Superior temporal gyrus (tissue), 1 donor: ENCODE measurements around the gene TECTA.
"Not testable (repeated sequence)": the region's sequence is repeated elsewhere in the genome, so short reads cannot be mapped to it uniquely, and the experiment has no call there.

Source experiments
- DNase-seq: peaks from one replicate; pipeline ENCODE4 v3.0.0-alpha.2; 2016; ENCODE audit errors: extremely low spot score

Gene TECTA

DNA sequence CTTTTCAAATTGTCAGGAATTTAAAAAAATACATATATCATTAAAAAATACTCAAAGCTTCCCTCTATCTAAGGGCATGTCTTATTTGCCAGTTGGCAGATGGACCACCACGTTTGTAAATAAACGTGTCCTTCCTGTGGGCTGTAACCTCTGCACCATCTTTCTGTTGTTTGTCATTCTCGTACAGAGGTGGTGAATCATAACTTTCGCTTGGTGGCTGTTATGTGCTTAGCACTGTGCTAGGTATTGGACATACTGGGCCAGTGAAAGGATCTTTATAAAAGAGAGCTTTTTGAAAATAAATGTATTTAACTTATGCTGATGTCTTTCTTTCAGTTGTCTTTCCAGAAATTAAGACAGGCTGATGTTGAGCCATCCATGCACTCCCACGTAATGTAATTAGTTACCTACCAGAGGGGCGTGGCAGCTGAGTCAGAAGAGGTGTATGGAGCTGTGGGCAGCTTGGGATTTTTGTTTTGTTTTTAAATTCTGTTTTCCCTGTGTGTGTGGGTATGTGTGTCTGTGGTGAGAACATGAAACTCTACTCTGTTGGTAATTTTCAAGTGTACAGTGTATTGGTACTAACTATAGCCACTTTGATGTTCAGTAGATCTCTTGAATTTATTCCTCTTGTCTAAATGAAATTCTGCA, 62.7 kb downstream of the TECTA start:
- DNase-seq = no peak

DNA sequence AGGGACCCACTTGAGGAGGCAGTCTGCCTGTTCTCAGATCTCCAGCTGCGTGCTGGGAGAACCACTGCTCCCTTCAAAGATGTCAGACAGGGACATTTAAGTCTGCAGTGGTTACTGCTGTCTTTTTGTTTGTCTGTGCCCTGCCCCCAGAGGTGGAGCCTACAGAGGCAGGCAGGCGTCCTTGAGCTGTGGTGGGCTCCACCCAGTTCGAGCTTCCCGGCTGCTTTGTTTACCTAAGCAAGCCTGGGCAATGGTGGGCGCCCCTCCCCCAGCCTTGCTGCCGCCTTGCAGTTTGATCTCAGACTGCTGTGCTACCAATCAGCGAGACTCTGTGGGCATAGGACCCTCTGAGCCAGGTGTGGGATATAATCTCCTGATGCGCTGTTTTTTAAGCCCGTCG, 76.6 kb downstream of the TECTA start:
- not testable (repeated sequence) for DNase-seq

DNA sequence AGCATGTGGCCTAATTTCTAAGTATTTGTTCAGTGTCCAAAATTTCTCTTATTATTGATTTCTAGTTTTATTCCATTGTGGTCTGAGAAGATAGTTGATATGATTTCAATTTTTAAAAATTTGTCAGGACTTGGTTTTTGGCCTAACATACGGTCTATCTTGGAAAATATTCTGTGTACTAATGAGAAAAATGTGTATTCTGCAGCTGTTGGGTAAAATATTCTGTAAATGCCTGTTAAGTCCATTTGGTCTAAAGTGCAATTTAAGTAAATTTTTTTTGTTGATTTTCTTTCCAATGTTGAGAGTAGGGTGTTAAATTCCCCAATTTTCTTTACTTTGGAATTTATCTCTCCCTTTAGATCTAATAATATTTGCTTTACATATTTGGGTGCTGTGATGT, 78.3 kb downstream of the TECTA start:
- DNase-seq = no peak

DNA sequence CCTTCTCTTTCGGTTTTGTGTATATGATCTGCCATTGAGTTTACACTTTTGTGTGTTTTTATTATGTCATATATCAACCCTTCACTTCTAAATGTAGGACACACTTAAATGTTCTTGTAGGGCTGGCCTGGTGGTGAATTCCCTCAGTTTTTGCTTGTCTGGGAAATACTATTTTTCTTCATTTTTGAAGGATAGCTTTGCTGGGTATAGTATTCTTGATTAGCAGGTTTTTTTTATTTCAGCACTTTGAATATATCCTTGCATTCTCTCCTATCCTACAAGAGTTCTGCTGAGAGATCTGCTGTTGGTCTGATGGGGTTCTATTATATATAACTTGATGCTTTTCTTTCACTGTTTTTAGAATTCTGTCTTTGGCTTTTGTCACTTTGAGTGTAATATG, 79.1 kb downstream of the TECTA start:
- no peak for DNase-seq

DNA sequence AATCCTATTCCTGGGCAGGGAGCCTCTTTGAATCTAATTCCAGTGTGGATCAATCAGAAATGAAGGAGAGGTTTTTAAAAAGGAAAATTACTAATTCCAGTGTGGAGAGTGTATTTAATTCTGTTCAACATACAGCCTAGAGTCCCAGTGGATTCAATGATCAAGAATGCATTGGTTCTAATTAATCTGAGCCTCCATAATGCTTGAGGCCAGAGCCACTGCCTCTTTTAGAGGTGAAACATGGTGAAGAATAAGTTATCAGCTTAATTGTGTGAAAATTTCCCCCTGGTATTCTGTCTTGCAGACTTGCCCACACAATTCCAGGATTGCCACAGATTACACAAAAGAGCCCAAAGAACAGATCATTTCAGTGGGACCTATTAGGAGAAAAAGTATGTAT, 87.7 kb downstream of the TECTA start:
- DNase-seq = no peak

DNA sequence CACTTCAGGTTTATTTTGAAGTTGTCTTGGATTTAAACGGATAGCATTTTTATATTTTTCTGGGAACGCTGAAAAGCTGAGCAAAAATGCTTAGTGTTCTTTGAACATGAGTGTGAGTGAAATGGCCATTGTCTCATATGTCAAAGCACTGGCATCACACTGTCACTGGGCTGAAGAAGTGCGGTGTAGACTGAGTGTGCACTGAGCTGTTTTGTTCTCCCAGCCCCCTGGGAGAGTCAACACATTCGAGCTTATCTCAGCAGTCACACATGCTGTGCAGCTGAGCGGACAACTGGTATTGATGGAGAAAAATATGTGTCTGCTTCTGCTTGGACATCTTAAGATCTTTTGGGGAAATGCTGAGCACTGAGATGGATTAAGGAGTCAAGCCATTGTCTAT, 90.8 kb downstream of the TECTA start:
- DNase-seq = no peak

DNA sequence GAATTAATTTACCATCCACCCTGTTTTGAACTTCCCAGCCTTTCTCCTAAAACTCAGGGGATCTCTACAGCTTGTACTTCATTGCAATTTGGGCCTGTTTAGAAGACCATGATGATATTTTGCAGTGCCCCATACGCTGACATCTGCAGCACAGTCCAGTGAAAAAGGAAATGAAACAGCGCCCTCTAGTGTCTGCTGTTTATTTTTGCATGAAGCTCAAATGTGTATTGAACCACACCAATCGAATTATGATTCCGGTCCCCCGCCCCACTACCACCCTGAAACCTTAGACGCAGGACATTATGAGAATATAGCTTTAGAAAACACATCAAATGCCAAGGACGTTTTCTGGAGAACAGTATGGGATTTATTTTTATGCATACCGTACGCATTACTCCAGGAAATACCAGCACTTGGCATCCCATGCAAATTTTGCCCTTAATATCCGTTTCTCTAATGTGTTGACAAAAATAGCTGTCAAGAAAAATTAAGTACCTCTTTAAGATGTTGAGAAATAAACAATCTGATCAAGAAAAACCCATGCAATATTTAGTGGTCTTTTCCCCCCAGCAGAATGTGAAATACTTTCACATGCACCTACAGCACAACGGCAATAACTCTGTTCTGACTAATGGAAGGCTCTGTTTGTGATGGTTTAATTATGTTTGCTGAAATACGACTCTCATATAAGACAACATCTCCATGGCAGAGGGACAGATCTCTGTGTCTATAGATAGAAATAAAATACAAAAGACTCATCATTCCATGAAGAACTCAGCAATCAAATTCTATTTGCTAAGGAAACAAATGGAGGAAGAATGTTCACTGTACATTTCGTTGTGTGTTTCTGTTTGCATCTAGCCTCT, 93.9 kb downstream of the TECTA start:
- DNase-seq = peak; percentile 93

DNA sequence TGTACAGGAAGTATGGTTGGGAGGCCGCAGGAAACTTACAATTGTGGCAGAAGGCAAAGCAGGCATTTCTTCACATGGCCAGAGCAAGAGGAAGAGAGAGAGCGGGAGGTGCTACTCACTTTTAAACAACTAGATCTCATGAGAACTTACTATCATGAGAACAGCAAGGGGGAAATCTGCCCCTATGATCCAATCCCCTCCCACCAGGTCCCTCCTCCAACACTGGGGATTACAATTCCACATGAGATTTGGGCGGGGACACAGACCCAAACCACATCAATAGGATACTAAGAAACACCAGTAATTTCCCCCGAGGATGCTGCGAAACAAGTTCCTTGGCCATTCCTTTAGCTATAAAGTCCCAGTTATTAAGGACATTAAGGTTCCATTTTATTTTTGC, 97.4 kb downstream of the TECTA start:
- no peak for DNase-seq

DNA sequence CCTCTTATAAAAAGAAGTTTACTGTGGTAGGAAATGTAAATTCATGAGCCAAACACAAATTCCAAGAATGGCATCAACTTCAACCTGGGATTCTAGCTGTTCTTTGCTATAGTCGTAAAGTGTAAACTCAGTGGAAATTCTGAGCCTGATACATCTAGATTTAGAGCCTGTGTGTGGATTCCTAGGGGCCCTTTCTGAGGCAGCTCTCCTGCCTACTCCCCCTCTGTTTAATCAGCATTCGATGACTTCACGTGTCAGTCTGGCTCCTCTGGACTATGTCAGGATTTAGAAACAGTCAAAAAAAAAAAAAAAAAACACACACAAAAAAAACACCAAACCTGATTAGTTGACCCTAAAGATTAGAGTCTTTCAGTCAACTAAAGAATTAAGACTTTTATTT, 98.5 kb downstream of the TECTA start:
- DNase-seq = no peak

DNA sequence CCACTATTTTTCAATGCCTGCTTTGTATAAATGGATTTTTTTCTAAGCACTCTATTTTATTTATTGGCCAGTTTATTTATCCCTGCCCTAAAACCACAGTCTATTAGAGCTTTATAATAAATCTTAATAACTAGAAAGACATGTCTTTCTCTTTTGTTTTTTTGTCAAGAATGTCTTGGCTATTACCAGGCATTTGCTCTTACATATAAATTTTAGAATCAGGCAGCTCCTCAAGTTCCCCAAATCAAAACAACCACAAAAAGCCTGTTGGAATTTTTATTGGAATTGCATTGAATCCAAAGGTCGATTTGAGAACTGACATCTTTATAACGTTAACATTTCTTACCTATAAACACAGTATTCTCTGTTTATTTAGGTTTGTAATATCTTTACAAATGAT, 105.8 kb downstream of the TECTA start:
- no peak for DNase-seq

DNA sequence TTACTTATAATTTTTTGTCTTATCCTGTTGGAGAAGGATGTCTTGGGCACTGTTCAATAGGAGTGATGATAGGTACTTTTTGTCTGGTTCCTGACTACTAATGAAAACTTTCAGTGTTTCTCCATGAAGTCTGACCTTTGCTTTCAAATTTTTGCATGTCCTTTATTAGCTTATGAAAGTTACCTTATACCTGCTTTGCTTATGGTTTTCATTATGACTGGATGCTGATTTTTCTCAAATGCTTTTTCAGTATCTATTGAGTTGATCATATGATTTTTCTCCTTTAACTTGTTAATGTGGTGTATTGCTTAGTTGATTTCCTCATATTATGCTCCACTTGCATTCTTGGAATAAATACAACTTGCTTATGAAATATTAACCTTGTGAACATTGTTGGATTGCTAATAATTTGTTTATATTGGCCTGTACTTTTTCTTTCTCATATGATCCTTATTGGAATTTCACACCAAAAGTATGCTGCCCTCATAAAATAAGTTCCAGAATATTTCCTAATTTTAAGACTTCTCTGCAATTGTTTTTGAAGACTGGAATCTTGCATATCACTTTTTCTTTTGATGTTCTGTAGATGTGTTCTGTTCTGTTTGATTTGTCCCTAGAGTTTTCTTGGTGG, 106.6 kb downstream of the TECTA start:
- no peak for DNase-seq

DNA sequence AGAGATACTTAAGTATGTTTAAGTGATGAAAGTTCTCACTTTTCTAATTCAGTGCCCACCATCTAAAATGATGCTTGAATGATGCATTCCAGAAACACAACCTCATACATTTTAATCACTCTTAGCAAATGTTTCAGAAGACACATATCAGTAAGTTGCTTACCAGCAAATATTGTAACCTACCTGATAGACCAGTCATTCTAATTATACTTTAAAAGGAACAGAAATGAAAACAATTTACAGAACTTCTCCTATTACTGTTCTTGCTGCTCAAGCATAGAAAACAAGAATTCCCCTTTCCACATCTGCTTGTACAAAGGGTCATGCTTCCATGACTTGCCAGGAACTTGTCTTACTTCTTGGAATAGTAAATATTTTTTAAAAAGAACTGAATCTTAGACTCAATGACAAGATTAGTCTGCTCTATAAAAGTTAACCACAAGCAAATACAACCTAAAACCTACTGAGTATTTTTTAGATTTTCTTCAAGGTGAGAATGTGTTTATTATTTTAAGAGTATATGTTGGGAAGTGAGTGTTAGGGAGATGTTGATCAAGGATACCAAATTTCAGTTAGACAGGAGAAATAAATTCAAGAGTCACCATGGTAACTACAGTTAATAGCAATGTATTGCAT, 109.5 kb downstream of the TECTA start:
- DNase-seq = no peak

DNA sequence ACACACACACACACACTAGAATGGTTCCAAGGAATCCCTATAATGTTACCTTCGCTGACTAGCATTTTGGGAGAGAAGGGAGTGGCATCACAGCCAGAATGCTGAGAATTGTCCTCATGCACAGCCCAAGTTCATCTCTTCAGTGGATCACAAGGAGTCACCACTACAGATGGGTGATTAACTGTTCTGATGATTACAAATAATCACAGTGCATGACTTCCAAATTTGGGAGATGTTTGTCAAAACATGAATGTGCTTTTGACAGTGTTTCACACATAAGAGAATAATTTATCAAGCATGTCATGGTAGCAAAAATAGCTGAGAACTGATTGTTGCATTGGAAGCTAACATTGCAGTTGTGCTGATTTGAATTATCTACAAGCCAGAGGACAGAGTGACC, 110.6 kb downstream of the TECTA start:
- DNase-seq = no peak

DNA sequence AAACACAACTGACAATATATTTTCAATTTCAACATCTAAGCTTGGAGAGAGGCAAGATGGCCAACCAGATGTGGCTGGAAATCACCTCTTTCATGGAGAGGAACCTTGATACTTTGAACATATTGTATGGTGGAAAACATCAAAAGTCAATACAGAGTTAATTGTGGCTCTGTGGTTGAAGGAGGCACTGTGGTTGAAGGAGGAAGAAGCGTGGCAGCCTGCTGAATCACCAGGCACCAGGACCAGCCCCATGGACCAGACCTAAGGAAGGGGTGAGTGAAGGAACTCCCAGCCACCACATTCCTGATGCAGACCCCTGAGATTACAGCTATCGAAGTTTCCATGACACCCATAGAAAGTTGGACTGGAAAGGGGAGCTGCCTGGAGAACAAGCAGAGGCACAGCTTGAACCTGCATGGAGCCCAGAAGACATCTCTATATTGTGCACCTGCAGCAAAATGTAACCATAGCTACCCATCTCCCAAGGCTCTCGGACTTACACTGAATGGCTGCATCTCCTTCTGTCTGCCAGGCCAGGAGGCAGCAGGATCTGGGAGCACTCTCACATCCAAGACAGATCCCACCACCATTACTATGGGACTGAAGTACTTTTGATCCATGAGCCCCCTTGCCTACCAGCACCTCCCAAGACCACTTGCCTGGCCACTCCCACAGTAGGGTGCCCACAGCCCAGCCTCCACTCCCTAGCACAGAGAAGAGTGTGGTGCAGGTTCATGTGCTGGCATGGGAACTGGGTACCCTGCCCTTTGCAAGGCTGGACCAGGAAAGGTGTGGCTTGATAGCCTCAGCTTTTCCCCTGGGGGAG, 111.7 kb downstream of the TECTA start:
- DNase-seq = no peak

DNA sequence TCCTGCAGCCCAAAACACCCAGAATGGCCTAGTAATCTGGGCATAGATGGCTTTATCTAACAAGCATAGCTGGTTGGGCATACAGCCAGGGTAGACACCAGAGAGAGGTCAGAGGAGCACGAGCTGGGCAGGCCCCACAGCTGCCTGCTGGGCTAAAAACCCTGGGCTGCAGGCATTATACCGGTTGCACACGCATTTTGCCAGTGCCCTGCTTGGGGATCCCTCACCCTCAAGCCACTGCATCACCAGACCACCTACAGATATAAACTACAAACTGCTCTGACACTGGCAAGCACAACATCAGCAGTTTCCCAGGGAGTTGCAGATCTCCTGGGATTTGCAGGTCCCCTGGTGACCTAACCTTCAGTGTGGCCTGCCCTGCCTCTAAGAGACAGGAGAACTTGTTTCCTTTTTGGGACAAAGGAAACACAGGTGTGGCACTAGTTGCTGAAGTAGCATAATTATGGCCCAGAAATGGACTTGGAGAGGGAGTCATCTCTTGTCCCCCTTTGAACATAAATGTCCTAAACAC, 112.4 kb downstream of the TECTA start:
- DNase-seq = no peak

DNA sequence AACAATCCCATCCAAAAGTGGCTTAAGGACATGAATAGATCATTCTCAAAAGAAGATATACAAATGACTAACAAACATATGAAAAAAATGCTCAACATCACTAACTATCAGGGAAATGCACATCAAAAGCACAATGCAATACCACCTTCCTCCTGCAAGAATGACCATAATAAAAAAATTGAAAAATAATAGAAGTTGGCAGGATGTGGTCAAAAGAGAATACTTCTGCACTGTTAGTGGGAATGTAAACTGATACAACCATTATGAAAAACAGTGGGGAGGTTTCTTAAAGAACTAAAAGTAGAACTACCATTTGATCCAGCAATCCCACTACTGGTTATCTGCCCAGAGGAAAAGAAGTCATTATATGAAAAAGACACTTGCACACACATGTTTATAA, 113.8 kb downstream of the TECTA start:
- no peak for DNase-seq

DNA sequence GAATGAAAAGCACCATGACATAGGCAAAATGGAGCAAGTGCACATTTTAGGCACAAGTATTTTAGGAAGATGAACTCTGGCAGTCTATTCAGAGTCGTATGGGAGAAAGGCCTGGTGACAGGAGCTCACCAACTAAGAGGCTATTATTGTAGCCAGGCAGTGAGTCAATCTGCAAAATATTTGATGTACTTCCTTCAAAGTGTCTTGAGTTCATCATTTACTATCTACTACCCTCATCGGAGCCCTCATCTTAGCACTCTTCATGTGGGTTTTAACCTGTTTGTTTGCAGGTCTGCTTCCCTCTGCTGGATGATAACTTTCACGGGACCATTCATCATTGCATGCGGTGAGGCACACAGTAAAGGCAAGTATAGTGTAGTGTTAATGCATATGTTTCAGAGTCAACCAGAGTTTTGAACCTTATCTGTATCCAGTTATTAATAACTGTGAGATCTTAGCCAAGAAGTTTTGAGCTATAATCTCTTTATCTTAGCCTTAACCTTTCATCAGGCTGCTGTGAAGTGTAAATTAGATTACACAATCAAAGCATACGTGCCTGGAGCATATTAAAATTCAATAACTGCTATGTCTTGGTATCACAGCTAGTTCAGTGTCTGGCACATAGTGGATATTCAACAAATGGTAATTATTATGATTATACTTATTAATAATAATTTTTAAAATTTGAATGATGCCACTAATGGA, 120.6 kb downstream of the TECTA start:
- DNase-seq = no peak

DNA sequence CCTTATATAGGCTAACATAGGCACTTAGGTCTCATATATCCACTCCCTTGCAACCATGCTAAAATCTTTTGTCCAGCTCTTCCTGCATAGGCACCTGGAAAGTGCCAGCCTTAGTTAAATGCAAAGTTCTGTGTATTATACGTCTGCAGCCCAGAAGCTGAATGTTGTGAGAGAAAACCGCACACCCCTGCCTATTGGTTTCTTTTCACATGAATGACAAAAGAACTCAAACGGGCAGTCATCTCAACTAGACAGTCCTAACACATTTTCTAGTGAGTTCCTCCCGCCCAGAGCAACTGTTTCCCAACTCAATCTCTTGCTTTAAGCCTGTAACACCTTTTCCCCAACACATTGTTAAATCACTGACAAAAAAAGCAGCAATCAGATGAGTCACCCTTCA, 122.1 kb downstream of the TECTA start:
- DNase-seq = no peak

DNA sequence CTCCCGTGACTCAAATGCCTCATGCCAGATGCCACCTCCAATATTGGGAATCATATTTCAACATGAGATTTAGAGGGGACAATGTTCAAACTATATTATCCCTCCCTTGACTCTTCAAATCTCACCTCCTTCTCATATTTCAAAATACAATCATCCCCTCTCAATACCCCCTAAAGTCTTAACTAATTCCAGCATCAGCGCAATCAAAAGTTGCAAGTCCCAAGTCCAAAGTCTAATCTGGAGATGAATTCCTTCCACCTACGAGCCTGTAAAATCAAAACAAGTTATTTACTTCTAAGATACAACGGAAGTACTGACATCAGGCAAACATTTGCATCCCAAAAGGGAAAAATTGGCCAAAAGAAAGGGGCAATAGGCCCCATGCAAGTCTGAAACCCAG, 124.3 kb downstream of the TECTA start:
- no peak for DNase-seq

DNA sequence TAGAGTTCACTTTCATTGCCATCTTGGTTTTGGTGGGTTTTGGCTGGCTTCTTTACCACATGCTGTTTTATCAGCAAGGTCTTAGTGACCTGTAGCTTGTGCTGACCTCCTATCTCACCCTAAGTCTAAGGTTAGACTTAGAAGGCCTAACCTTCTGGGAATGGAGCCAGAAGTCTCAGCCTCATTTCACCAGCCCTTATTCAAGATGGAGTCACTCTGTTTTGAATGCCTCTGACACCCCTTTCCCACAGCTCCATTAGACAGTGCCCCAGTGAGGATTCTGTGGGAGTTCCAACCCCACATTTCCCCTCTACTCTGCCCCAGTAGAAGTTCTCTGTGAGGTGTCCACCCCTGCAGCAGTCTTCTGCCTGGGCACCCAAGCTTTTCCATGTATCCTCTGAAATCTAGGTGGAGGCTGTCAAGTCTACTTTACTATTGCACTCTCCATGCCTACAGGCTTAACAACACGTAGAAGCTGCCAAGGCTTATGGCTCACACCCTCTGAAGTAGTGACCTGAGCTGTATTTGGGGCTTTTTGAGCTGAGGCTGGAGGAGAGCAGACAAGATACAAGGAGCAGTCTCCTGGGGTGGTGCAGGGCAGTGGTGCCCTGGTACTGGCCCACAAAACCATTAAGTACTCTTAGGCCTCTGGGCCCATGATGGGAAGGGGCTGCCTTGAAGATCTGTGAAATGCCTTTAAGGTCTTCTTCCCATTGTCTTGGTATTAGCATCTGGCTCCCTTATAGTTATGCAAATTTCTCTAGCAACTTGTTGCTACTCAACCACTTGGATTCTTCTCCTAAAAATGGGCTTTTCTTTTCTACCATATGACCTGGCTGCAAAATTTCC, 125.6 kb downstream of the TECTA start:
- no peak for DNase-seq
